OCI-LY1 (cell line): ENCODE data around the gene FAM168A.

Experiments used
- CTCF ChIP-seq: fragments of 200-600 bp; sonication (generic), shearing (Covaris generic); IDR thresholded peaks from 2 replicates; pipeline ENCODE4 v1.5.1; 2017; ENCODE audit warnings: mild to moderate bottlenecking, antibody characterized with exemption, low read length, moderate library complexity, mixed read lengths
- EZH2 ChIP-seq: fragments of 200-600 bp; sonication (generic), shearing (Covaris generic); IDR thresholded peaks from 2 replicates; pipeline ENCODE4 v1.8.0; 2017; ENCODE audit warnings: borderline replicate concordance, mixed run types, mild to moderate bottlenecking, antibody characterized with exemption, low read length, moderate library complexity, mixed read lengths

GRCh38 chr11:73389916-73390315, 208.0 kb downstream of the FAM168A start:
- TF ChIP-seq CTCF (no peak), EZH2 (no peak)
